Activated CD8-positive, alpha-beta memory T cell treated with anti-CD3 and anti-CD28 coated beads, Interleukin-2, amount 50 U/mL, for 24 hours (primary cell): ENCODE data around the gene SERBP1.
A peak's percentile ranks its signal among the peaks of the same experiment; 100 is the strongest.
"Not testable (repeated sequence)": the region's sequence is repeated elsewhere in the genome, so short reads cannot be mapped to it uniquely, and the experiment has no call there.

Source experiments
- DNase-seq: peaks from one replicate; pipeline ENCODE4 v3.0.0-alpha.2; 2020; ENCODE audit errors: extremely low read depth

Gene SERBP1

GRCh38 chr1:67430358-67431155 lies at the start of gene SERBP1:
TSS of gene SERBP1 (minus strand) at chr1:67430402. CDS start at chr1:67430300, 102 bp downstream.
- peak; percentile 87 for DNase-seq

GRCh38 chr1:67479146-67479891 lies 49.1 kb upstream of the SERBP1 start:
- DNase-seq, result no peak

GRCh38 chr1:67476906-67477305 lies 46.7 kb upstream of the SERBP1 start:
- DNase-seq, result no peak

GRCh38 chr1:67476006-67476482 lies 45.8 kb upstream of the SERBP1 start:
- DNase-seq, result no peak

GRCh38 chr1:67472056-67472455 lies 41.9 kb upstream of the SERBP1 start:
- no peak for DNase-seq

- DNase-seq, result no peak
Measured at GRCh38 chr1:67469431-67469830, 39.2 kb upstream of the SERBP1 start.

- no peak for DNase-seq
Measured at GRCh38 chr1:67468066-67468718, 38.0 kb upstream of the SERBP1 start.

GRCh38 chr1:67465375-67465774 lies 35.2 kb upstream of the SERBP1 start:
- no peak for DNase-seq

- DNase-seq, result no peak
Measured at GRCh38 chr1:67464746-67465145, 34.5 kb upstream of the SERBP1 start.

GRCh38 chr1:67464058-67464457 lies 33.9 kb upstream of the SERBP1 start:
- no peak for DNase-seq

GRCh38 chr1:67463298-67463955 lies 33.2 kb upstream of the SERBP1 start:
- no peak for DNase-seq

GRCh38 chr1:67460676-67461500 lies 30.7 kb upstream of the SERBP1 start:
- no peak for DNase-seq

- DNase-seq, result no peak
Measured at GRCh38 chr1:67459068-67459467, 28.9 kb upstream of the SERBP1 start.

GRCh38 chr1:67458663-67459062 lies 28.5 kb upstream of the SERBP1 start:
- DNase-seq, result no peak

GRCh38 chr1:67457247-67457646 lies 27.0 kb upstream of the SERBP1 start:
- DNase-seq, result no peak

GRCh38 chr1:67451815-67452214 lies 21.6 kb upstream of the SERBP1 start:
- no peak for DNase-seq

GRCh38 chr1:67451356-67451755 lies 21.2 kb upstream of the SERBP1 start:
- no peak for DNase-seq

GRCh38 chr1:67446893-67447292 lies 16.7 kb upstream of the SERBP1 start:
- no peak for DNase-seq

- DNase-seq, result not testable (repeated sequence)
Measured at GRCh38 chr1:67446014-67446413, 15.8 kb upstream of the SERBP1 start.

- DNase-seq, result no peak
Measured at GRCh38 chr1:67441739-67442281, 11.6 kb upstream of the SERBP1 start.

- no peak for DNase-seq
Measured at GRCh38 chr1:67441183-67441582, 11.0 kb upstream of the SERBP1 start.
